Activated CD4-positive, alpha-beta T cell treated with anti-CD3 and anti-CD28 coated beads, Interleukin-2, amount 10 ng/mL, durations not matched to agents 24 days and 14 days (primary cell): ENCODE measurements around the gene CAMKMT. TPM values are rescaled to one million over a fixed set of nuclear protein-coding genes. Genes with fewer than 3 reads are reported as not detected.
A peak's percentile ranks its signal among the peaks of the same experiment; 100 is the strongest.

Experiments used
- DNase-seq: peaks from one replicate; pipeline ENCODE4 v3.0.0; 2022
- H3K27ac Mint-ChIP-seq: one replicate; pipeline ENCODE4 v1.8.0; 2022; ENCODE audit warnings: mild to moderate bottlenecking, mixed read lengths
- H3K27me3 Mint-ChIP-seq: one replicate; pipeline ENCODE4 v1.8.0; 2022; ENCODE audit warnings: mixed read lengths
- H3K36me3 Mint-ChIP-seq: one replicate; pipeline ENCODE4 v1.8.0; 2022; ENCODE audit warnings: low read depth, mild to moderate bottlenecking, mixed read lengths
- H3K4me1 Mint-ChIP-seq: one replicate; pipeline ENCODE4 v1.8.0; 2021; ENCODE audit warnings: mixed read lengths
- H3K4me3 Mint-ChIP-seq: one replicate; pipeline ENCODE4 v1.8.0; 2022; ENCODE audit warnings: mild to moderate bottlenecking, moderate library complexity, mixed read lengths
- H3K9me3 Mint-ChIP-seq: one replicate; pipeline ENCODE4 v1.8.0; 2021; ENCODE audit warnings: mixed read lengths
- intact Hi-C: fragments of 100-400 bp; cut with micrococcal nuclease; formaldehyde crosslinking; loops from one replicate; pipeline ENCODE4 v1.15.1; 2023
- total RNA-seq: library from RNA; stranded (reverse); gene quantifications from 2 replicates; pipeline ENCODE4 v1.2.3, GENCODE V29; 2022

CAMKMT gene
- total RNA-seq, 1 donor from 2014 or later, result 16.2 TPM

DNA sequence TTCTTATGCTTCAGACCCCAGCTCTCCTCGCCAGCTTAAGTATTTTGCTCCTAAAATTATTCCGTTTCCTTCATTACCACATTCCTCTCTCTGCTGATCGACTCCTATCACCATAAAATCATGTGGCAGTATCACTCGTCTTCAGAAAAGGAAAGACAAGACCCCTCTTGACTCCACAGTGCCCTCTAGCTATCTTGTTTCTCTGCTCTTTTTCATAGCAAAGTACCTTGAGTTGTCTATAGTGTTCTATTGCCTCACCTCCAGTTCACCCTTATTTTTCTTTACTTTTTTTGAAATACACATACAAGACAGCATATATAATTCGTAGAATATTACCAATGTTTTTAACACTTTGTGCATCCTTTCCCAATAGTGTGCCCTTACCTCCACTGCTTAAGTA, 306.6 kb downstream of the CAMKMT start:
- Mint-ChIP-seq H3K9me3 (no peaks in the 10 kb centered on the region), H3K27me3 (no peaks in the 10 kb centered on the region), H3K4me3 (no peak overlapping the region), H3K27ac (no peak overlapping the region), H3K4me1 (no peaks in the 10 kb centered on the region), H3K36me3 (no peaks in the 10 kb centered on the region)
- intact Hi-C loops, result loop anchor here (10.0 kb wide), 1 partner anchor 104 kb away; no protein-coding TSS in a partner anchor
- DNase-seq, result no peak

DNA sequence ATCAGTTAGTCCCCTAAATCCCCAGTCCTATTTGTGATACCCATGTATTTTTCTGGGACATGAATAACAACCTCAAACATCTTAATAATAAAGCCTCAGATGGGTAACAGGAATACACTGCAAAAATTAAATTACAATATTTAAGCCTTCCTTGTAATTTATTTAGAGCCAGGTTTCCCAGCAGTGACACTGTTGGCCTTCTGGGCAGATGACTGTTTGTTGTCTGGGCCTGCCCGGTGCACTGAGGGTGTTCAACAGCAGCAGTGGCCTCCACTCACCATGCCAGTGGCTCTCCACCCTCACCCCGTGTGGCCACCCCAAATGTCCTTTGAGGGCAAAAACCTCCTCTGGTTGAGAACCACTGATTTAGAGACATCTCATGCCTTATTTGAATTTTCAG, 309.5 kb downstream of the CAMKMT start:
- H3K9me3 Mint-ChIP-seq, result no peaks in the 10 kb centered on the region
- no peak overlapping the region for H3K4me3 Mint-ChIP-seq
- no peaks in the 10 kb centered on the region for H3K36me3 Mint-ChIP-seq
- DNase-seq, result no peak
- H3K27me3 Mint-ChIP-seq, result no peaks in the 10 kb centered on the region
- peaks cover 3% of the 10 kb centered on the region for H3K4me1 Mint-ChIP-seq
- intact Hi-C loops, result no loop called here
- no peak overlapping the region for H3K27ac Mint-ChIP-seq

DNA sequence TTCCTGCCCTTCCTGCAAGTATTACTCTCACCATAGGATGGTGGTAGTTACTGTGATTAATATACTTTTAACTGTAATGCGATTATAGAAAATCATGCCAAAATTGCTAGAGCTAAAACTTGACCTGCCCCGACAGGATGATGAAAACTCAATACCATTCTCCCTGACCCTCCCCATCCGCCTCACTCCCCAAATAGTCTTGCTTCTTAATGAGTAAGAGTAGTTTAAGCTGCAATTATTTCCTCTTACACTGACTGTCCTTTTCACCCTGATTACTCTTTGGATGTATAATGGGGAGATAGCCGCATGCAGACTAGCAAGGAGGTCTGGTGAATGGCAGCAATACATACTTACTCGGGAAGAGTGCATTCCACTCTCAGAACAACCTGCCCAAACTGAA, 310.2 kb downstream of the CAMKMT start:
- Mint-ChIP-seq H3K4me1 (peaks cover 3% of the 10 kb centered on the region), H3K4me3 (no peak overlapping the region), H3K9me3 (no peaks in the 10 kb centered on the region), H3K27ac (no peak overlapping the region), H3K36me3 (no peaks in the 10 kb centered on the region), H3K27me3 (no peaks in the 10 kb centered on the region)
- intact Hi-C loops, result no loop called here
- DNase-seq, result no peak

DNA sequence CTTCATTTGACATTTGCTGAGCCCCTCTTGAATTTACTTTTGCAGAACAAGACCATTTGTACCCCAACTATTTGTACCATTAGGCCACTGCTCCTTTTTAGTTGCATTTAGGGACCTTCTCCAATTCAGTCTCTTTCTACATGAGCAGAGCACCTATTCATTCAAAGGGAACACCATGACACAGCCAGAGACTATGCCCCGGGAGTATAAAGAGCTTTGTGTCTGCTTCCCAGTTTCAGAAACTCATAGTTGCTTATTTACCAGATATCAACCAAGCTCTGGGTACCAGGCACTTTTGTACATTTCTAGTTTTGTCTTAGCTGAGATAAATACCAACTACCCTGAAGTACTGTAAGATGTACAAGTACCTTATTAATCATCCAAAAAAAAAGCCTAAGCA, 310.7 kb downstream of the CAMKMT start:
- no peak overlapping the region for H3K4me3 Mint-ChIP-seq
- no peaks in the 10 kb centered on the region for H3K36me3 Mint-ChIP-seq
- peaks cover 3% of the 10 kb centered on the region for H3K4me1 Mint-ChIP-seq
- no peaks in the 10 kb centered on the region for H3K9me3 Mint-ChIP-seq
- intact Hi-C loops, result no loop called here
- H3K27ac Mint-ChIP-seq, result no peak overlapping the region
- no peak for DNase-seq
- H3K27me3 Mint-ChIP-seq, result no peaks in the 10 kb centered on the region

DNA sequence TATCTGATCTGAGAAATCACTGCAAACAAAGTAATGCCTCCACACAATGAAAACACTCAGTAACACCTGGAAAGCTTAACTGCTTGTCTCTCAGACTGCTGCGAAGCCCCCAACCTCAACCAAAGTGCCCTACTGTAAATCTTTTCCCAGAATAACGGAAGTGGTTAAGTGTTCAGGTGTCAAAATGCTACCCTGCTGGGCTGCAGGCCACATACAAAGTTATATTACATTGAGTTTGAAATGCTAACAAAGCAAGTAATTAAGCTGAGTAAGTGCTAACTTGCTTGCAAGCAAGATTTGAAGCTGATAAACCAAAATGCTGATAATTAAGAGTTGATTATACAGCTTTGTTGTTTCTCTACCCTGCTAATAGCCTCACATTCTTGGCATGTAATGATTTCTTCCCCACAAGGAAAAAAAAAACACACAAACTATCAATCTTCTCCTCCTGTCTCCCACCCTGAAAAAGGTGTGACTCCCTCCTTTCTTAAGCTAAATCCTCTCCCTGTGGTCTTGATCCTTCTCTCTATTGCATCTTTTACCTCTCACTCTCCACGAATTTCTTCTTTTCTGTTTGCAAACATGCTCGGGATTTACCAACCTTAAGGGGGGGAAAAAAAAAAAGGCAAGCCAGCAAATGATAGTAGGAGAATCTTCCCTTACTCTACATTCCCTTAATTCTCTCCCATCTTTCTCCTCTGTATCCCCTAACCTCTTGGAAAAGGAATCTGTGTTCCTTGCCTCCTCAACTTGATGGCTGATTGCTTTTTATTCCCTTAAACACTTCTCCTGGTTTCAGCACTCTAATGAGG, 312.9 kb downstream of the CAMKMT start:
- intact Hi-C loops, result no loop called here
- DNase-seq, result peak; percentile 55
- Mint-ChIP-seq H3K4me3 (no peak overlapping the region), H3K27me3 (no peaks in the 10 kb centered on the region), H3K9me3 (no peaks in the 10 kb centered on the region), H3K27ac (no peak overlapping the region), H3K4me1 (peaks cover 3% of the 10 kb centered on the region), H3K36me3 (no peaks in the 10 kb centered on the region)

DNA sequence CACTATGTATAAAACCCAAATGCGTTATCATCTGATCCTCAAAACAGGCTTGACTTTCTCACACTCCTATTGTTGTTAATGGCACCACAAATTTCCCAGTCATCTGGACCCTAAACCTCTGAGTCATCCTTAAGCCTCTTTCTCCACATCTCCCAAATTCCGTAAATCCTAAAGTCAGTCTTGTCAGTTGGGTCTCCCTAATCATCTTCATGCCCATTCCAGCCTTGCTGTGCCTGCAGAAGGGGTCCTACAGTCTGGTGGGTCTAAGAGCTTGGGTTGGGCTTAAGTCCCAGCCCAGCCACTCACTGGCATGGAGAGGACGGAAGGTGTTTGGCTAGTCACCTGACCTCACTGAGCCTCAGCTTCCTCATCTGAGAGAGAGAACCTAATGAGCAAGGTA, 314.6 kb downstream of the CAMKMT start:
- no peaks in the 10 kb centered on the region for H3K36me3 Mint-ChIP-seq
- H3K4me3 Mint-ChIP-seq, result no peak overlapping the region
- intact Hi-C loops, result no loop called here
- DNase-seq, result no peak
- H3K27ac Mint-ChIP-seq, result no peak overlapping the region
- H3K27me3 Mint-ChIP-seq, result no peaks in the 10 kb centered on the region
- peaks cover 3% of the 10 kb centered on the region for H3K4me1 Mint-ChIP-seq
- no peaks in the 10 kb centered on the region for H3K9me3 Mint-ChIP-seq

- Mint-ChIP-seq H3K4me1 (no peaks in the 10 kb centered on the region), H3K27ac (no peak overlapping the region), H3K4me3 (no peak overlapping the region), H3K36me3 (no peaks in the 10 kb centered on the region), H3K9me3 (no peaks in the 10 kb centered on the region), H3K27me3 (no peaks in the 10 kb centered on the region)
- intact Hi-C loops, result no loop called here
- DNase-seq, result no peak
These were observed 317.8 kb downstream of the CAMKMT start for GRCh38 chr2:44679584-44679983.

DNA sequence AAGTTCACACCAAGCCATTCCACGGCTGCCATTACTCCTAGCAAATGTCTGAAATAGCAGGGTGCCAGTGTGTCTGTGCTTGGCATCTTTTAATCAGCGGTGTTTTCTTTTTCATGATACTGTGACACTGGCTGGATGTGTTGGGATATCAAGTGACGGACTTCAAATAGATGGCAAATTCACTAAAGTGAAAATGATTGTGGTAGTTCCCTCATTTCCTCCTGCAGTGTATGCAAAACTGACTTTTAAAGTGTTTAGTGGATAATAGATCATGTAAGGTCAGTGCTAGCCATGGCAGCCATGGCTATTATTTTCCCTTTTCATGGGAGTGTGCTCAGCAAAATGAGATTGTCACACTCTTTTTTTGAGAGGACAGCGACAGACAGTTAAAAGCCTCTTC, 318.2 kb downstream of the CAMKMT start:
- Mint-ChIP-seq H3K9me3 (no peaks in the 10 kb centered on the region), H3K27me3 (no peaks in the 10 kb centered on the region), H3K4me3 (no peak overlapping the region), H3K27ac (no peak overlapping the region), H3K36me3 (no peaks in the 10 kb centered on the region), H3K4me1 (no peaks in the 10 kb centered on the region)
- intact Hi-C loops, result no loop called here
- DNase-seq, result no peak

GRCh38 chr2:44680424-44680971, 318.8 kb downstream of the CAMKMT start:
- Mint-ChIP-seq H3K4me3 (no peak overlapping the region), H3K4me1 (no peaks in the 10 kb centered on the region), H3K36me3 (no peaks in the 10 kb centered on the region), H3K27me3 (no peaks in the 10 kb centered on the region), H3K9me3 (no peaks in the 10 kb centered on the region), H3K27ac (no peak overlapping the region)
- DNase-seq, result no peak
- intact Hi-C loops, result no loop called here

GRCh38 chr2:44680983-44681531, 319.3 kb downstream of the CAMKMT start:
- Mint-ChIP-seq H3K27me3 (no peaks in the 10 kb centered on the region), H3K9me3 (no peaks in the 10 kb centered on the region), H3K27ac (no peak overlapping the region), H3K4me3 (no peak overlapping the region), H3K4me1 (no peaks in the 10 kb centered on the region), H3K36me3 (no peaks in the 10 kb centered on the region)
- intact Hi-C loops, result no loop called here
- DNase-seq, result no peak

DNA sequence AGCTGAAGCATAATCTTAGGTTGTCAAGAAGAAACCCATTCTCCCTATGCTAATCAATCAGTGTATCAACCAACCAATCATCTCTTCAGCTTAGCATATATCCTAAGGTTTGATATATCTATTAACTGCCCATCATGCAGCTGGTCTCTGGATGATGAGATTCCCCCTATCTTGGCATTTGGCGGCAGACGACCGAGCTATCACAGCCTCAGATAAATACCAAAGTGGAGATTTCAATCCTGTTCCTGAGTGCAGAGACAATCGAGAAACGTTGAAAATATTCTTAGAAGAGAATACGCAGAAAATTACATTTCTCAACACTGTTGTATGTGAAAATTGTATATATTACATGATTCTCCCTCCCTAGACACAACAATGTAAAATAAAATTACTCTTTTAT, 320.7 kb downstream of the CAMKMT start:
- Mint-ChIP-seq H3K4me3 (no peak overlapping the region), H3K27me3 (no peaks in the 10 kb centered on the region), H3K4me1 (no peaks in the 10 kb centered on the region), H3K27ac (no peak overlapping the region), H3K36me3 (no peaks in the 10 kb centered on the region), H3K9me3 (no peaks in the 10 kb centered on the region)
- no peak for DNase-seq
- intact Hi-C loops, result no loop called here

DNA sequence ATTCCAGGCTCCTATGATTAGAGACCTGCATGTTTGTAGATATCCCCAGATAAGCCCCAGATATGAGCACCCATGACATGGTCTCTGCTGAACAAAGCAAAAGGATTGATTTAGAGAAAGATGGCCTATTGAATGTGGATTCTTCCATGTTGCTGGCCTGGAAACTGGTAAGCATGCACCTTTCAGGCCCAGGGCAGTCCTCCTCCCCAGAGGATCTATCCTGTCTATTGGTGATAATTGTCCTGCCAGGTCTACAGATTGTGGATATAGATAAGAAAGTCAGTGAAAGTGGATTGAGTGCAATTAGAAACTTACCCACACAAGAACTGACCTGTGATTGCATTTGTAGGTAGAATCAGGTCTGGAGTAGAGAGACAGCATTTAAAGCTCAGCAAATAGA, 322.8 kb downstream of the CAMKMT start:
- no peak for DNase-seq
- no peak overlapping the region for H3K4me3 Mint-ChIP-seq

GRCh38 chr2:44686561-44686960, 324.8 kb downstream of the CAMKMT start:
- Mint-ChIP-seq H3K27ac (no peak overlapping the region), H3K4me1 (peaks cover 2% of the 10 kb centered on the region), H3K9me3 (no peaks in the 10 kb centered on the region), H3K4me3 (no peak overlapping the region), H3K36me3 (no peaks in the 10 kb centered on the region), H3K27me3 (no peaks in the 10 kb centered on the region)
- intact Hi-C loops, result no loop called here
- DNase-seq, result no peak

More for the DNA sequence above, 322.8 kb downstream of the CAMKMT start:
- Mint-ChIP-seq H3K27me3 (no peaks in the 10 kb centered on the region), H3K36me3 (no peaks in the 10 kb centered on the region), H3K9me3 (no peaks in the 10 kb centered on the region), H3K27ac (no peak overlapping the region), H3K4me1 (peaks cover 2% of the 10 kb centered on the region)
- intact Hi-C loops, result no loop called here

DNA sequence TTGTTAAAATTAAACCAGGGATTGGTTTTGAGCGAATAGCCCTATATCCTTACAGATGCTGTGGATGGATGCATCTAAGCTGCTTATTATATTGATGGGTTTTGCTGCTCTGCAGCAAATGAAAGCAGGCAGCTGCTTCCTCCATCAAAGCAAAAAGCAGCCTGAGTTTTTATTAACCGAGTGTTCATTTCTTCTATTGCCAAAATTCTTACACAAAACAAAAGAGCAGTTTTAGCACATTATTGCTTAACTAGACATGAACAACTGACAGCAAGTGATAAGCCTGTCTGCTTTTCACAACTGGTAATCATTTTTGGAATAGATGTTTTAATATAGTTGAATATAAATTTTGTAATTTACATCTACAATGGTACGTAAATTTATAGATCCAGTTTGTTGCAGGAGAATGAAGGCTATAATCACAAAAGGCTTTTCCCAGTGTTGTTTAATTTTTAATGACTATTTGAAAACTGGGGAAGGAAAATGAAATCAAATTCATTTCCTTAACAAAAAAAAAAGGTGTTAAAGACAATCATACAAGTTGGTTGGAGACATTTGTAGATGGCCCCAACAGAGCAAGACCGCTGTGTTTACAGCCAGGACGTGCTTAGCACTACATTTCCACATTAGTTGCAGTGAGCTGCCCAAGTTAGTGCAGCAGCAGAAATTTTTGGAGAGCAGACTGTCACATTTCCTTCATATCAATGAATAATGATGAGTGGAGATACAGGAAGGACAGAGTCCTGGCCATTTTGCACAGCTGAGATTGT, 326.1 kb downstream of the CAMKMT start:
- H3K36me3 Mint-ChIP-seq, result no peaks in the 10 kb centered on the region
- intact Hi-C loops, result no loop called here
- no peak for DNase-seq
- no peaks in the 10 kb centered on the region for H3K27me3 Mint-ChIP-seq
- no peak overlapping the region for H3K4me3 Mint-ChIP-seq
- H3K27ac Mint-ChIP-seq, result no peak overlapping the region
- no peaks in the 10 kb centered on the region for H3K9me3 Mint-ChIP-seq
- H3K4me1 Mint-ChIP-seq, result peaks cover 2% of the 10 kb centered on the region
